AG04449 (cell line): ENCODE results near the gene NEDD8.

Experiments used
- CTCF ChIA-PET: fragments of 350-600 bp; formaldehyde crosslinking; extraction: SDS; loops from one replicate; lab custom pipeline; 2021; ENCODE audit warnings: antibody characterized with exemption; lab: Yijun Ruan, JAX
- POLR2A ChIA-PET: fragments of 400-600, 350-600 bp; formaldehyde crosslinking; extraction: SDS; loops from one replicate; lab custom pipeline; 2020; ENCODE audit warnings: antibody characterized with exemption, inconsistent platforms; lab: Yijun Ruan, JAX
- DNase-seq: peaks from one replicate; pipeline ENCODE4 v3.0.0-alpha.2; 2010; ENCODE audit warnings: low read depth, low spot score
- H3K4me3 ChIP-seq: 2 replicates; pipeline ENCODE4 v1.5.1; 2011; ENCODE audit warnings: low read depth, mild to moderate bottlenecking, control low read depth, low read length
- CTCF ChIP-seq: IDR thresholded peaks from one replicate; pipeline ENCODE4 v1.5.1; 2011; ENCODE audit warnings: mild to moderate bottlenecking, moderate library complexity, low read length, control low read depth, inconsistent platforms; ENCODE audit not compliant: insufficient read depth; ENCODE audit errors: missing control alignments

Gene NEDD8

GRCh38 chr14:24195186-24196070 lies 36.7 kb downstream of the NEDD8 start, which contains the start of gene TM9SF1:
TM9SF1 (minus strand) TSS chr14:24195441; CDS start chr14:24195019, 422 bp downstream.
- TF ChIP-seq CTCF, result no peak
- ChIA-PET CTCF (interaction anchor here (0.7 to 3.4 kb wide), 9 partner anchors 11 to 137 kb away, joined by 3 to 21 read pairs (median 6); partner anchors contain the start of genes CIDEB, DHRS1, IRF9 and MDP1), POLR2A (interaction anchor here (0.8 to 2.4 kb wide), 12 partner anchors 8 to 102 kb away, joined by 3 to 26 read pairs (median 4); partner anchors contain the start of genes CHMP4A, DCAF11, GMPR2 and NEDD8)
- peak; percentile 34 for DNase-seq
- peak within 1 kb of the TSS; percentile 92 for H3K4me3 ChIP-seq

GRCh38 chr14:24194873-24195185 lies 37.3 kb downstream of the NEDD8 start:
- ChIA-PET POLR2A (interaction anchor here (0.8 to 2.4 kb wide), 3 partner anchors 8 to 18 kb away, joined by 4 to 26 read pairs (median 4); partner anchors contain the start of gene CHMP4A), CTCF (interaction anchor here (1.1 to 3.4 kb wide), 5 partner anchors 103 to 139 kb away, joined by 3 to 21 read pairs (median 3); partner anchors contain the start of genes CIDEB, DHRS1 and NOP9)
- H3K4me3 ChIP-seq, result peak overlapping the region; percentile 92
- DNase-seq, result no peak
- TF ChIP-seq CTCF, result no peak

GRCh38 chr14:24194186-24194872 lies 37.8 kb downstream of the NEDD8 start:
- no peak for TF ChIP-seq CTCF
- ChIA-PET POLR2A (interaction anchor here (1.3 to 2.4 kb wide), 2 partner anchors 9 to 19 kb away, joined by 4 to 26 read pairs; partner anchors contain the start of gene CHMP4A), CTCF (interaction anchor here (1.1 to 3.4 kb wide), 4 partner anchors 104 to 139 kb away, joined by 3 to 21 read pairs (median 3); partner anchors contain the start of genes CIDEB, DHRS1 and NOP9)
- no peak for DNase-seq
- peak overlapping the region; percentile 92 for H3K4me3 ChIP-seq

GRCh38 chr14:24192933-24193332 lies 39.2 kb downstream of the NEDD8 start:
- ChIA-PET POLR2A (no interaction called here), CTCF (interaction anchor here (1.4 kb wide), 1 partner anchor 32 kb away, joined by 3 read pairs; the partner anchor contains the start of gene IRF9)
- no peak overlapping the region for H3K4me3 ChIP-seq
- TF ChIP-seq CTCF, result no peak
- DNase-seq, result no peak

DNA sequence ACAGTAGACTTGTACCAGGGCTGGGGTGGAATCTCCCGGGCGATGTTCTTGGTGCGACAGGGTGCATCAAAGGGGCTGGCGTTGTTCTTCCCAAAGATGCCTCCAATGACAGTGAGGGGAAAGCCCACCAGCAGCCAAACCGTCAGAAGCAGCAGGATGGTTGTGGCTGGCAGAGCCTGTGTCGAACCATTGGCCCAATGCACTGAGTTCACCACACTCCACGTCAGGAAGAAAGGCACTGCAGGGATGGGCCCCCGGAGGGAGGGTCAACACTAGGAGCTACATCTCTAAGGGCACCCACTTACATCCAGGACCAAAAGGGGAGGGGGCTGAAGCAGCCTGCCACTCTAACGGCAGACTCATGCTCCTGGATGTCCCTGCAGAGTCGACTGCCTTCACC lies 41.8 kb downstream of the NEDD8 start:
- no peak for TF ChIP-seq CTCF
- ChIA-PET CTCF (interaction anchor here (1.6 to 5.0 kb wide), 2 partner anchors 107 to 118 kb away, joined by 7 to 20 read pairs; partner anchors contain the start of gene CIDEB), POLR2A (no interaction called here)
- DNase-seq, result no peak
- no peak overlapping the region for H3K4me3 ChIP-seq
